ENCODE data around the gene ADORA2B.

Gene ADORA2B

DNA sequence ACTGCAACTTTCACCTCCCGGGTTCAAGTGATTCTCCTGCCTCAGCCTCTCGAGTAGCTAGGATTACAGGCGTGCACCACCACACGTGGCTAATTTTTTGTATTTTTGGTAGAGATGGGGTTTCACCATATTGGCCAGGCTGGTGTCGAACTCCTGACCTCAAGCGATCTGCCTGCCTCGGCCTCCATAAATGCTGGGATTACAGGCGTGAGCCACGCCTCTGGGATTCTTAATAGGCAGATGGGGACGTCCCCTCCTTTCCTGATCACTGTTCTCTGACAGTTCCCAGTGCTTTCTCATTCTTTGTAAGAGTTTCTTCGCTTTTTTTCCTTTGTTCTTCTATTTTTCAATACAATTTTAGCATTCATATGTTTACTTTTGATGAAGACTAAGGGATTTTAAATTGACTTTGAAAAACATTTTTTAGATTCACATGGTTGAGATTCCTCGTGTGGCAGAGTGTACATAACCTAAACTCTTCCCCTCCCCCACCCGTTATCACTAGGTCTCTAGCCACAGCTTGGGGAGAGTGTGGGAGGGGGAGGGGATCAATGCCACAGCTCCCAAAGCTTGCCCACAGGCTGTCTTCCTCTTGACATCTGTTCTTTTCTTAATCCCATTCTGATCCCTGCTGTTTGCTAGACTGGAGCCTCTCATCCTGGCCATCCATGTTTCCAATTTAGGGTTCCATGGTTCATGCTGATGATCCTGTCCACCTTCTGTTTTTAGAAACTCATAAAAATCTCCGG lies 11.0 kb downstream of the ADORA2B start:
- Mint-ChIP-seq H3K9me3 (no peaks in the 10 kb centered on the region), H3K27ac (no peak overlapping the region), H3K36me3 (ENCODE audit: low read depth) (no peaks in the 10 kb centered on the region), H3K4me1 (ENCODE audit: low read depth) (peaks cover 37% of the 10 kb centered on the region), H3K27me3 (peaks cover 37% of the 10 kb centered on the region), H3K4me3 (no peak overlapping the region)
- no peak for DNase-seq

DNA sequence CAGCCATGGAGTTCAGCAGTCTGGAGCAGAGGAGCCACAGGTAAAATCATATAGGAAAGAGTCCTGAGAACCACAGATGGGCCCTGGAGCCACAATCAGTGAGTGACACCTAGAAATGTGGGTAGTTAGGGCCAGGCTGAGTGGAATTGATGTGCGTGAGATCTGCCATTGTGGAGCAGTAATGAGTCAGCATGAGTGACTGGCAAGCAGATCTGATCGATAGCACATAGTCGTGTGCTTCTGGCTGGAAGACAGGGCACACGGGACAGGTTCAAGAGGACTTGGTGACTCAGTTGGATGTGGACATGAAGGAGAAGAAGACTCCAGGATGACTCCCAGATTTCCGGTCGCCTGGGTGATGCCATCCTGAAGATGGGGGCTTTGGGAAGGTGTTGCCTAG lies 12.3 kb downstream of the ADORA2B start:
- H3K4me1 Mint-ChIP-seq (ENCODE audit: low read depth): peaks cover 37% of the 10 kb centered on the region
- peak overlapping the region; percentile 48 for H3K27ac Mint-ChIP-seq
- H3K4me3 Mint-ChIP-seq: no peak overlapping the region
- no peaks in the 10 kb centered on the region for H3K9me3 Mint-ChIP-seq
- H3K27me3 Mint-ChIP-seq: peaks cover 45% of the 10 kb centered on the region
- DNase-seq: no peak
- no peaks in the 10 kb centered on the region for H3K36me3 Mint-ChIP-seq (ENCODE audit: low read depth)

DNA sequence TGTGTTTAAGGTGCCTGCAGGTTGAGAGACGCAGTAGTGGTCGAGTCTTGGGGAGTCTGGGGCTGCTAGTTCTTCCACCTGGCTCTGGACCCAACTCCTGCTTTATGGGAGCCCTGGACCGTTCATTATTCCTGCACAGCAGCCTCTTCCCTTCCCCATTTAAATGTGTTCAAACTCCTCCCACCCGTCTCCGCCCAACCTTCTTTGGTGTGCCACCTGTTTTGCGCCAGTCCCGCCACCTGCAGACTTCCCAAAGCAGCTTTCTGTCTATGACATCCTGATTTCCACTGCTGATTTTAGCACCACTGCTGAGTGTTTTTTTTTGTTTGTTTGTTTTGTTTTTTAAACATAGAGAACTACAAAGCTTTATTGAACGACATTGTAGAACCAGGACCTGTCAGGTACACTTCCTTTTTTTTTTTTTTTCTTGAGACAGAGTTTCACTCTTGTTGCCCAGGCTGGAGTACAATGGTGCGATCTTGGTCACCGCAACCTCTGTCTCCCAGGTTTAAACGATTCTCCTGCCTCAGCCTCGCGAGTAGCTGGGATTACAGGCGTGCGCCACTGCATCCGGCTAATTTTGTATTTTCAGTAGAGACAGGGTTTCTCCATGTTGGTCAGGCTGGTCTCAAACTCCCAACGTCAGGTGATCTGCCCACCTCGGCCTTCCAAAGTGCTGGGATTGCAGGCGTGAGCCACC lies 12.8 kb downstream of the ADORA2B start:
- DNase-seq: no peak
- Mint-ChIP-seq H3K27ac (peak overlapping the region; percentile 48), H3K36me3 (ENCODE audit: low read depth) (no peaks in the 10 kb centered on the region), H3K4me1 (ENCODE audit: low read depth) (peaks cover 37% of the 10 kb centered on the region), H3K27me3 (peaks cover 45% of the 10 kb centered on the region), H3K4me3 (no peak overlapping the region), H3K9me3 (no peaks in the 10 kb centered on the region)

DNA sequence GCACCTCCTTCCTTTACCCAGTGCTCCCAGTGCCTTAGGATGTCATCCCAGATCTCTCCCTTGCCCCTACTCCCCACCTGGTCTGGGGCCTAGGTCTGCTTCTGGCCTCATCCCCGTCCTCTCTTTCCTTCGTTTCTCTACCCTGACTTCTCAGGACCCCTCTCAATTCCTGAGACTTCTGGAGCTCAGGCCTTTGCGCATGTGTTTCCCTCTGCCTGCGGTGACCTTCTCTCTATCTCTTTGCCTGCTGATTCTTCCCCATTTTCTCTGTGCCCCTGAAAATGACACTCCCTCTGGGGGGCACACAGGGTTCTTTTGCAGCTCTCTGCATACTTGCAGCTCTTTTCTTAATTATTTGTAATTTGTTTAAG lies 13.5 kb downstream of the ADORA2B start:
- H3K36me3 Mint-ChIP-seq (ENCODE audit: low read depth): no peaks in the 10 kb centered on the region
- no peaks in the 10 kb centered on the region for H3K9me3 Mint-ChIP-seq
- H3K27me3 Mint-ChIP-seq: peaks cover 43% of the 10 kb centered on the region
- H3K4me3 Mint-ChIP-seq: peak overlapping the region; percentile 30
- peaks cover 38% of the 10 kb centered on the region for H3K4me1 Mint-ChIP-seq (ENCODE audit: low read depth)
- peak overlapping the region; percentile 81 for H3K27ac Mint-ChIP-seq
- no peak for DNase-seq

DNA sequence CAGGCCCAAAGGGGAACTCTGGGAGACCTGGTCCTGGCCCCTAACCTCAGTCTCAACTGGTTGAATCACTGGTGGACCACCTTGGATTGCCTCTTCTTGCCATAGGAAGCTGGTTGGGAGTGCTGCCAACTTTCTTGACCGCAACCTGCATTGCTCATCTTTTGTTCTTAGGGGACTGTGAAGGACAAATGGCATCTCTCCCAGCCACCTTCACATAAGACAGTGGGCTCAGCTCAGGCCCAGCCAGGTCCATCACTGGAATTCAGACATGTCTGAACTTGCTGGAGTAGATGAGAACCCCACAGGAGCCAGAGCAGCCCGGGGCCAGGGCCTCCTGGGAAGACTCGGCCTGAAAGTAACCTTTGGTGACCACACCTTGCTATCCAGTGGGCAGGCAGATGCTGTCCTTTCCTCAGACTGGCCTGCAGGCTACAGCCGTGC lies 18.8 kb downstream of the ADORA2B start:
- Mint-ChIP-seq H3K27ac (no peak overlapping the region), H3K9me3 (no peaks in the 10 kb centered on the region), H3K4me3 (no peak overlapping the region), H3K27me3 (peaks cover 29% of the 10 kb centered on the region), H3K36me3 (ENCODE audit: low read depth) (no peaks in the 10 kb centered on the region), H3K4me1 (ENCODE audit: low read depth) (peaks cover 31% of the 10 kb centered on the region)
- no peak for DNase-seq

DNA sequence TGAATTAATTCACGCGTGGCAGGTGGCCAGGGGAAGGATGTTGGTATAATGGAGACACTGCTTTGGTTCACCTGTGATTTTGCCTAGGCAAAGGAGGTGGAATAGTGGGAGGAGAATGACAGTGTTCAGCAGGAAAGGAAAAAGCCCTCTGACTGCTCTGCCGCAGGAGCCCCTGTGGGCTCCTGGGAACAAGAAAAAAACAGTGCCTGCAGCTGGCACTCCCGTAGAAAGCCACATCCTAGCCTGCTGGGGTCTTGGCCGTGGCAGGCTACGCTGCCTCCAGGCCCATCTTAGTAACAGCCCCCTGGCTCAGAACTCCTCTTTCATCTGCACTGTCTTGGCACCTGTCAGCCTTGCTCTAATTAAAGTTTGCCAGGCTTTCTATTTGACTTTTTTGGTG lies 20.6 kb downstream of the ADORA2B start:
- Mint-ChIP-seq H3K36me3 (ENCODE audit: low read depth) (no peaks in the 10 kb centered on the region), H3K4me1 (ENCODE audit: low read depth) (peaks cover 18% of the 10 kb centered on the region), H3K4me3 (no peak overlapping the region)

DNA sequence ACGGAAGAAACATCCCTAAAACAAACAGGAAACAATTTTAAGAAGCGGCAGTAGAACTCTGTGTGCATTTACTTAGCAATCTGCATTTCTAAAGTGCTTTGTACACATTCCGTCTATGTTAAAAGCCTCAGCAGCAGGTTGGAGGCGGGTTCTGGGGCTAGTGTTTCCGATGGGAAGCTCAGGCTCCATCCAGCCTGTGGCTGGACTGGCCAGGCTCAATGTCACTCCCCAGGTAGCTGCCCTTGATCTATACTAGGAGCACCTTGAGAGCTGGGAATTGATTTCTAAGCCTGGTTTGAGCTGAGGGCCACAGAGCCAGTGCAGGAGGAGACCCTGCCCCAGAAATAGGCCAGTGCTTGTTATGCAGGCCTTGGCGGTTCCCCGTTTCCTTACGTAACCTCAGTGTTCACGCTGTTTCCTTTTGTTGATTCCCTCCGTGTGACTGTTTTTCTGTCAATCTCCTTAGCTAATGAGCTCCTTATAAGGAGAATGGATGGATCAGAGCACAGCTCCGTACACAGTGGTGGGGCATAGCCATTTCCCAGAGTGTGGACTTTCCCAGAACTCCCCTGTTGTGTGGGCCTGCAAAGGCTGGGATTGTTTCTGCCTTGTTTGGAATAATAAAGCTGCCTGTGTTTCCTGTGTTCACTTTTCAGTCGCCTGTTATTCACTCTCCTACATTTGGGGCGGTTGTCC lies 21.4 kb downstream of the ADORA2B start:
- no peaks in the 10 kb centered on the region for H3K36me3 Mint-ChIP-seq (ENCODE audit: low read depth)
- no peak overlapping the region for H3K27ac Mint-ChIP-seq
- peaks cover 30% of the 10 kb centered on the region for H3K27me3 Mint-ChIP-seq
- no peak overlapping the region for H3K4me3 Mint-ChIP-seq
- H3K4me1 Mint-ChIP-seq (ENCODE audit: low read depth): peaks cover 18% of the 10 kb centered on the region
- no peaks in the 10 kb centered on the region for H3K9me3 Mint-ChIP-seq
- no peak for DNase-seq

More for the DNA sequence above, 20.6 kb downstream of the ADORA2B start:
- no peaks in the 10 kb centered on the region for H3K9me3 Mint-ChIP-seq
- no peak overlapping the region for H3K27ac Mint-ChIP-seq
- H3K27me3 Mint-ChIP-seq: peaks cover 32% of the 10 kb centered on the region
- DNase-seq: no peak

DNA sequence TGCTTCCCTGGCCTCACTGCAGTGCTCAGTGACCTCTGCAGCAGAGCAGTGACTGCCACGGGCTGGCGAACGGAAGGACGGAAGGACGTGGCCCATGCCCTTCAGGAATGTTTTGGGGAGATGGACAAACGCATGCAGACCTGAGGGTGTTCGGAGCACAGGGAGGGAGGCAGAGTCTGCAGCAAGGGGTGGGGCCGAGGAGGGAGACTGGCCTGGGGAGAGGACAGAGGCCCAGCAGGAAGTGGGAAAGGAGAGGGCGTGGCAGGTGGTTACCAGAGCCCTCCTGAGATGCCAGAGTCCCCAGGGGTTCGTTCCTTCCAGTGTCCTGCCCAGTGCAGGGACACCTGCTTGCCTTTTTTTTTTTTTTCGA lies 21.9 kb downstream of the ADORA2B start:
- DNase-seq: no peak
- peaks cover 18% of the 10 kb centered on the region for H3K4me1 Mint-ChIP-seq (ENCODE audit: low read depth)
- no peaks in the 10 kb centered on the region for H3K9me3 Mint-ChIP-seq
- no peak overlapping the region for H3K27ac Mint-ChIP-seq
- no peak overlapping the region for H3K4me3 Mint-ChIP-seq
- H3K27me3 Mint-ChIP-seq: peaks cover 24% of the 10 kb centered on the region
- H3K36me3 Mint-ChIP-seq (ENCODE audit: low read depth): no peaks in the 10 kb centered on the region

DNA sequence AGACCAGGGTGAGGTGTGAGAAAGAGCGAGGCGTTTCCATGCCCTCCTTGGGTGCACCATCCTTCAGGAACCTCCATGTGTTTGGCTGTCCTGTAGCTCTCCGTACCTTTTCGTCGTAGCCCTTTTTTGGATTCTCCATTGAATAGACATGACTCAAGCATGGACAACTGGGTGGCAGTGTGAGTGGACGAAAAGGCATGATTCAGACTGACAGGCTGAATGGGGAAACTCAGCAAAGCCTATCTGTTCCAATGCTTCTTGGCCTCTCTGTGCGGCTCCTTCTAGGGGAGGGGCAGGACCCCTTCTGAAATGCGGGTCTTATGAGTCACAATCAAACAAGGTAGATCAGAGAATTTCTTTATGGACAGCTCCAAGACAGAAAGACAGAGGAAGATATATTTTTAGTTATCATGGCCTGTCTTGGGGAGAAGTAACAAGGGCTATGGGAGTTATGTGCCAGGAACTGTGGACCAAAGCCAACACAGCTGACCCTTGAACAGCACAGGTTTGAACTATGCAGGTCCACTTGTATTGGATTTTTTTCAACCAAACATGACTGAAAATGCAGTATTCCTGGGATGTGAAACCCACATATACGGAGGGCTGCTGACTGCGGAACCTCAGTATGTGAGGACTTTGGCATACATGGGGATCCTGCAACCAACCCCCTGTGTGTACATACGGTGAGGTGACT lies 22.9 kb downstream of the ADORA2B start:
- Mint-ChIP-seq H3K36me3 (ENCODE audit: low read depth) (no peaks in the 10 kb centered on the region), H3K9me3 (no peaks in the 10 kb centered on the region), H3K27ac (no peak overlapping the region), H3K4me1 (ENCODE audit: low read depth) (peaks cover 18% of the 10 kb centered on the region), H3K27me3 (peaks cover 24% of the 10 kb centered on the region), H3K4me3 (no peak overlapping the region)
- DNase-seq: no peak

DNA sequence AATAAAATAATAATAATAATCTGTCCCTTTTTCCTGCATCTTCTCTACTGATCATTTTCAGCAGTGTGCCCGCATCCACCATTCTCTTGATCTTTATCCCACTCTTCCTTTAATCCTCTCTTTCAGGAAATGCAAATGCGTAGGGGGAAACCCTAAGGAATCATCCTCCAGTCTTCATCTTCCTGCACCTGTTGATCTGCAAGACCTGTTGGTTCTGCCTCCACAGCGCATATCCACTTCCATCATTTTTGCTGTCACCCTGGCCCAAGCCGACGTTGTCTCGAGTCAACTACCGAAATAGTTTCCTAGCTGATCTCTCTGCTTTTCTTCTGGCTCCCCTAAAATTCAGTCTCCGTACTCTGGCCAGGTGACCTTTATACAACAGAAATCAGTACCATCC lies 24.5 kb downstream of the ADORA2B start:
- H3K9me3 Mint-ChIP-seq: no peaks in the 10 kb centered on the region
- H3K4me1 Mint-ChIP-seq (ENCODE audit: low read depth): peaks cover 17% of the 10 kb centered on the region
- DNase-seq: no peak
- no peak overlapping the region for H3K27ac Mint-ChIP-seq
- H3K36me3 Mint-ChIP-seq (ENCODE audit: low read depth): no peaks in the 10 kb centered on the region
- H3K27me3 Mint-ChIP-seq: peaks cover 24% of the 10 kb centered on the region
- no peak overlapping the region for H3K4me3 Mint-ChIP-seq

DNA sequence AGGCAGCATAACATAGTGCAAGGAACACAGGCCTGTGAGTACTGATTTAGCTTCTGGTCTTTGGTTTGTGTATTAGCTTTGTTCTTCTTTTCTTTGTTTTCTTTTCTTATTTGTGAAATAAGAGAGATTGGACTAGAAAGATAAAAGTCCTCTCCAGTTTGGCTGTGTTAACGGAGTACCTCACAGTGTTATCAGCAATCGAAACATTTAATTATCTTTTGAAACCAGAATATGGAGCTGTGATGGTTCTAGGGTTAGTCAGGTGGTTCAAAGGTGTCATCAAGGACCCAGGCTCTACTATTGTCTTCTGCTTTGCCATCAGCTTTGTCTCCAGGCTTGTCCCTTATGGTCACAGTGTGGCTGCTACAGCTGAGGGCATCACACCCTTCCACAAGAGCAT lies 25.6 kb downstream of the ADORA2B start:
- no peak for DNase-seq
- Mint-ChIP-seq H3K9me3 (no peaks in the 10 kb centered on the region), H3K36me3 (ENCODE audit: low read depth) (peaks cover 9% of the 10 kb centered on the region), H3K4me1 (ENCODE audit: low read depth) (peaks cover 17% of the 10 kb centered on the region), H3K4me3 (no peak overlapping the region), H3K27me3 (peaks cover 18% of the 10 kb centered on the region), H3K27ac (no peak overlapping the region)

DNA sequence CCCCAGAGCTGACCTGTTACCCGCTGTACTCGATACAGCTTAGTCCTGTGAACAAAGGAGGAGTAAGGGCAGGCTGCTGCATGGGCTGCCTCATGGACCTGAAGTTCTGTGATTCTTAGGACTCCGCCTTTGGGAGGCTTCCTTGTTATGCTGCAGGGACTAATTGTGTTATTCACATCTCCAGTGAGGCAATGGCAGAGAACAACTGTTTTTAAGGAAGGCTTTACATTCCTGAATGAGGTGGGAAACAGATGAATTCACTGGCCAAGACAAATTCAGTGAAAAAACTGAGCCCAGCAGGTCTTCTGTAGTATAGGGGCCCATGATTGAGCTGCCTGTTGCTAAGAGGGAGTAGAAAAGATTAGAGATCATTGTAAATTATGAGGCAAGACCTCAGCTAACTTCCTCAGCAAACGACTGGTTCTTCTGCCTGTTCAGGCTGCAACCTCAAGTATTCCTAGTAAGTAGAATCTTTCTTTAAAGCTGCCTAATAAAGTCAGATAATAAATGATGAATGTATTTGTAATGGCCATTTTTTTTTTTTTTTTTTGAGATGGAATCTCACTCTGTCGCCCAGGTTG lies 26.3 kb downstream of the ADORA2B start:
- no peak overlapping the region for H3K27ac Mint-ChIP-seq
- H3K36me3 Mint-ChIP-seq (ENCODE audit: low read depth): peaks cover 9% of the 10 kb centered on the region
- peaks cover 13% of the 10 kb centered on the region for H3K27me3 Mint-ChIP-seq
- no peak for DNase-seq
- no peak overlapping the region for H3K4me3 Mint-ChIP-seq
- H3K9me3 Mint-ChIP-seq: no peaks in the 10 kb centered on the region
- H3K4me1 Mint-ChIP-seq (ENCODE audit: low read depth): peaks cover 11% of the 10 kb centered on the region

DNA sequence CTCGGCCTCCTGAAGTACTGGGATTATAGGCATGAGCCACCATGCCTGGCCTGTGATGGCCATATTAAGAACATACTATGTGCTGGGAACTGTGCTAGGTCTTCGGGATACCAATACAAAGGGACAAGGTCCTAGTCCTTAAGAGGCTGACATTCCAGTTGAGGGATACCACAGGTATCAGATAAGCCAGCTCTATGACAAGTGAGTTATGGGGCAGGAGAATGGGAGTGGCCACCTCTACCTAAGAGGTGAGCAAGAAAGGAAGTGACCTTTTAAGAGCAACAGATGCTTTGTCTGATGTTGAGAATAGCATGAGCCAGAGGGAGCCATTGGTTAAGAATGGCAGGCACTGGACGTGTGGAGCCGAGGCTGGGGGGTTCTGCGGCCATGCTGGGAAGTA lies 27.0 kb downstream of the ADORA2B start:
- H3K27me3 Mint-ChIP-seq: peaks cover 10% of the 10 kb centered on the region
- no peak for DNase-seq
- H3K4me1 Mint-ChIP-seq (ENCODE audit: low read depth): peaks cover 6% of the 10 kb centered on the region
- no peak overlapping the region for H3K4me3 Mint-ChIP-seq
- H3K9me3 Mint-ChIP-seq: no peaks in the 10 kb centered on the region
- no peak overlapping the region for H3K27ac Mint-ChIP-seq
- H3K36me3 Mint-ChIP-seq (ENCODE audit: low read depth): peaks cover 13% of the 10 kb centered on the region

DNA sequence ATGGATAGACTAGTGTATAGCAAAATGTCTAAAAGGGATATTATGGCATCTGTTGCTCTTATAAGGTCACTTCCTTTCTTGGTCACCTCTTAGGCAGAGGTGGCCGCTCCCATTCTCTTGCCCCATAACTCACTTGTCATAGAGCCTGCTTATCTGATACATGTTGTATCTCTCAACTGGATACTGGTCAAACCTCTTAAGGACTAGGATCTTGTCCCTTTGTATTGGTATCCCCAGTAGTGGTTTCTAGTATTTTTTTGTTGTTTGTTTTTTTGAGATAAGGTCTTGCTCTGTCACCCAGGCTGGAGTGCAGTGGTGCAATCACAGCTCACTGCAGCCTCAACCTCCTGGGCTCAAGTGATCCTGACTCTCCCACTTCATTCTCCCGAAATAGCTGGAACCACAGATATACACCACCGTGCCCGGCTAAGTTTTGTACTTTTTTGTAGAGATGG lies 27.6 kb downstream of the ADORA2B start:
- Mint-ChIP-seq H3K4me1 (ENCODE audit: low read depth) (peaks cover 4% of the 10 kb centered on the region), H3K36me3 (ENCODE audit: low read depth) (peaks cover 19% of the 10 kb centered on the region), H3K27ac (no peak overlapping the region), H3K9me3 (no peaks in the 10 kb centered on the region), H3K27me3 (peaks cover 8% of the 10 kb centered on the region), H3K4me3 (no peak overlapping the region)
- no peak for DNase-seq

Data from activated T-cell treated with anti-CD3 and anti-CD28 coated beads, Interleukin-2, amount 50 U/mL, for 24 hours (primary cell).